Heart left ventricle (tissue), 13 donors: Measurements from ENCODE around the gene BLID.

ENCODE experiments used
- POLR2A ChIP-seq, 2 donors: fragments of 450-650 bp; IDR thresholded peaks; one replicate each; pipeline ENCODE4 v1.6.1; 2017; ENCODE audit warnings: antibody characterized with exemption in 2 of 2, mild to moderate bottlenecking in 2 of 2, moderate library complexity in 2 of 2
- TF ChIP-seq, protein P1 (sequence below), 12 donors: fragments of 200-600 bp; sonication (generic) in 4 of 12; IDR thresholded peaks; one replicate each; pipeline versions ENCODE4 v1.5.0 to v1.8.0; 2018 to 2022; ENCODE audit warnings: antibody characterized with exemption in 12 of 12, mild to moderate bottlenecking in 5 of 12
- donor health status: ischemic (EF 13 %, LVEDD 7.1; RV severe dilation, severe dysfunction).
- donor health status: DM: no; HTN: yes; CAD: no.
- donor health status: DM: no; HTN: no; CAD: no.
- donor health status: ischemic (EF 25% LVEDD 6.9; RV normal size, moderate dysfunction).
- donor health status: ischemic (EF 25% LVEDD 5.7; RV mildly dilated, moderate dysfunction).
- donor health status: ischemic (EF 35%, LVEDD 5.7; RV mildly dilated, moderate dysfunction).
- donor health status: nonischemic (EF 11% LVEDD 7.7; RV severe dilation, severe dysfunction).
- donor health status: DM: yes; HTN: yes; CAD: no.
- donor health status: PGD.
- donor health status: ischemic (EF 29% LVEDD 5.4; RV normal size, mild dysfunction).
- donor health status: nonischemic (EF 23%, LVEDD 6.1; RV moderate dilation, normal function).

- TF ChIP-seq, protein P1, sequence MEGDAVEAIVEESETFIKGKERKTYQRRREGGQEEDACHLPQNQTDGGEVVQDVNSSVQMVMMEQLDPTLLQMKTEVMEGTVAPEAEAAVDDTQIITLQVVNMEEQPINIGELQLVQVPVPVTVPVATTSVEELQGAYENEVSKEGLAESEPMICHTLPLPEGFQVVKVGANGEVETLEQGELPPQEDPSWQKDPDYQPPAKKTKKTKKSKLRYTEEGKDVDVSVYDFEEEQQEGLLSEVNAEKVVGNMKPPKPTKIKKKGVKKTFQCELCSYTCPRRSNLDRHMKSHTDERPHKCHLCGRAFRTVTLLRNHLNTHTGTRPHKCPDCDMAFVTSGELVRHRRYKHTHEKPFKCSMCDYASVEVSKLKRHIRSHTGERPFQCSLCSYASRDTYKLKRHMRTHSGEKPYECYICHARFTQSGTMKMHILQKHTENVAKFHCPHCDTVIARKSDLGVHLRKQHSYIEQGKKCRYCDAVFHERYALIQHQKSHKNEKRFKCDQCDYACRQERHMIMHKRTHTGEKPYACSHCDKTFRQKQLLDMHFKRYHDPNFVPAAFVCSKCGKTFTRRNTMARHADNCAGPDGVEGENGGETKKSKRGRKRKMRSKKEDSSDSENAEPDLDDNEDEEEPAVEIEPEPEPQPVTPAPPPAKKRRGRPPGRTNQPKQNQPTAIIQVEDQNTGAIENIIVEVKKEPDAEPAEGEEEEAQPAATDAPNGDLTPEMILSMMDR (IDR thresholded peaks at IDR 0.05), result no peak
- TF ChIP-seq POLR2A (IDR thresholded peaks at IDR 0.05), result no peak
These were observed 20.2 kb downstream of the BLID start for GRCh38 chr11:122095681-122096262.
